A549 (cell line): ENCODE measurements around the gene AGAP3.

Experiments
- EP300 ChIP-seq, 2 experiments: fragments of >200 bp; sonication (Bioruptor Twin); formaldehyde crosslinking; IDR thresholded peaks; 2 replicates in 1 of 2; 3 replicates in 1 of 2; pipeline ENCODE4 v1.6.1; 2016 to 2017
- NFE2L2 ChIP-seq: fragments of 150-350 bp; conservative IDR thresholded peaks from 2 replicates; pipeline ENCODE4 v1.6.1; 2014; ENCODE audit warnings: low read length
- POLR2A ChIP-seq: IDR thresholded peaks from 2 replicates; pipeline ENCODE4 v1.6.1; 2012; ENCODE audit warnings: mild to moderate bottlenecking, low read length
- RARB ChIP-seq: fragments of 250-450 bp; sonication (Bioruptor Pico); IDR thresholded peaks from 2 replicates; pipeline ENCODE4 v1.8.0; 2021; ENCODE audit warnings: mild to moderate bottlenecking, moderate library complexity
- SMC3 ChIP-seq: fragments of >200 bp; sonication (Bioruptor Twin); formaldehyde crosslinking; IDR thresholded peaks from 3 replicates; pipeline ENCODE4 v1.6.1; 2018; ENCODE audit warnings: inconsistent platforms
- TF ChIP-seq, protein P1 (sequence below): fragments of 250-450 bp; sonication (Bioruptor Pico); IDR thresholded peaks from 2 replicates; pipeline ENCODE4 v1.5.0; 2021; ENCODE audit warnings: mild to moderate bottlenecking, moderate library complexity, borderline replicate concordance

- TF ChIP-seq, protein P1, sequence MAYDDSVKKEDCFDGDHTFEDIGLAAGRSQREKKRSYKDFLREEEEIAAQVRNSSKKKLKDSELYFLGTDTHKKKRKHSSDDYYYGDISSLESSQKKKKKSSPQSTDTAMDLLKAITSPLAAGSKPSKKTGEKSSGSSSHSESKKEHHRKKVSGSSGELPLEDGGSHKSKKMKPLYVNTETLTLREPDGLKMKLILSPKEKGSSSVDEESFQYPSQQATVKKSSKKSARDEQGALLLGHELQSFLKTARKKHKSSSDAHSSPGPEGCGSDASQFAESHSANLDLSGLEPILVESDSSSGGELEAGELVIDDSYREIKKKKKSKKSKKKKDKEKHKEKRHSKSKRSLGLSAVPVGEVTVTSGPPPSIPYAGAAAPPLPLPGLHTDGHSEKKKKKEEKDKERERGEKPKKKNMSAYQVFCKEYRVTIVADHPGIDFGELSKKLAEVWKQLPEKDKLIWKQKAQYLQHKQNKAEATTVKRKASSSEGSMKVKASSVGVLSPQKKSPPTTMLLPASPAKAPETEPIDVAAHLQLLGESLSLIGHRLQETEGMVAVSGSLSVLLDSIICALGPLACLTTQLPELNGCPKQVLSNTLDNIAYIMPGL (CRISPR knock-in tag), result no peak
- TF ChIP-seq SMC3 (no peak), NFE2L2 (no peak), RARB (no peak), EP300 (IDR thresholded peaks at IDR 0.05) (no peak), POLR2A (no peak)
Measured at GRCh38 chr7:151075662-151075971, 10.7 kb upstream of the AGAP3 start.
